KMS-11 (cell line): Measurements from ENCODE around the gene KCTD19.

ENCODE experiments used
- H2AFZ ChIP-seq: fragments of 200-600 bp; sonication (generic); 2 replicates; pipeline ENCODE4 v1.6.1; 2016; ENCODE audit warnings: antibody characterized with exemption, mixed run types, low read depth
- H3K27ac ChIP-seq: fragments of 200-600 bp; sonication (generic); 2 replicates; pipeline ENCODE4 v1.6.1; 2016; ENCODE audit warnings: mild to moderate bottlenecking, mixed run types
- H3K27me3 ChIP-seq: fragments of 200-600 bp; sonication (generic); 2 replicates; pipeline ENCODE4 v1.6.1; 2017; ENCODE audit warnings: mild to moderate bottlenecking, low read depth, mixed run types, moderate library complexity; ENCODE audit not compliant: insufficient read depth
- H3K36me3 ChIP-seq: fragments of 200-600 bp; sonication (generic); 2 replicates; pipeline ENCODE4 v1.6.1; 2017; ENCODE audit warnings: mild to moderate bottlenecking, mixed run types; ENCODE audit not compliant: insufficient read depth
- H3K4me1 ChIP-seq: fragments of 200-600 bp; sonication (generic); 2 replicates; pipeline ENCODE4 v1.6.1; 2016; ENCODE audit warnings: mild to moderate bottlenecking, low read depth, mixed run types; ENCODE audit not compliant: poor library complexity, severe bottlenecking
- H3K4me2 ChIP-seq: fragments of 200-600 bp; sonication (generic); 2 replicates; pipeline ENCODE4 v1.7.0; 2016; ENCODE audit warnings: mild to moderate bottlenecking, mixed run types
- H3K4me3 ChIP-seq: fragments of 200-600 bp; sonication (generic); IDR thresholded peaks from 2 replicates; pipeline ENCODE4 v1.6.1; 2017; ENCODE audit warnings: low read depth, low read length, mixed read lengths; ENCODE audit not compliant: insufficient read depth
- H3K79me2 ChIP-seq: fragments of 200-600 bp; sonication (generic); 2 replicates; pipeline ENCODE4 v1.6.1; 2016; ENCODE audit warnings: low read depth, mixed run types; ENCODE audit not compliant: insufficient read depth
- H3K9ac ChIP-seq: fragments of 200-600 bp; sonication (generic); 2 replicates; pipeline ENCODE4 v1.6.1; 2016; ENCODE audit warnings: mild to moderate bottlenecking, mixed run types
- H4K20me1 ChIP-seq: fragments of 200-600 bp; sonication (generic); 2 replicates; pipeline ENCODE4 v1.6.1; 2016; ENCODE audit warnings: mild to moderate bottlenecking, mixed run types; ENCODE audit not compliant: insufficient read depth
- TF ChIP-seq, protein P1 (sequence below): fragments of 200-600 bp; sonication (generic); conservative IDR thresholded peaks from 2 replicates; pipeline ENCODE4 v1.6.1; 2017; ENCODE audit warnings: low read depth, mild to moderate bottlenecking, antibody characterized with exemption, low read length, moderate library complexity, mixed read lengths

Gene KCTD19

DNA sequence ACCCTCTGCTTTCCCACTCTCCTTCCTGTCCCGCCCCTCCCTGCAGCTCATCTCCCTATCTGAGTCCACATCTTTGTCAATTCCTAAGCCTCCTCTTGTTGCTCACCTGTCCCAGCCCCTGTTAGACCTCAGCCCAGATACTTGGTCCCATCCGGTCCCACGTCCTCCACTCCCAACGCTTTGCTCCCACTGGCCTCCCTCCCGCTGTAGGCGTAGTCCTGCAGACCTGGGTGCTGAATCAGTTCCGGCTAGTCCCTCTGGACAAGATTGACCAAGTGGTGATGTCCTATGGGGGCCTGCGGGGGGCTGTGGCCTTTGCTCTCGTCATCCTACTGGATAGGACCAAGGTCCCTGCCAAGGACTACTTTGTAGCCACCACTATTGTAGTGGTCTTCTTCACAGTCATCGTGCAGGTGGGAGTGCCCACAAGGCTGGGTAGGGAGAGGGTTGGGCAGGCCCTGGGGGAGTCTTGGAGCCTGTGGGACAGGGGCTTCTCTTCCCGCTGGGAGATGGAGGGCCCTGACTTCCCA lies 69.8 kb downstream of the KCTD19 start:
- Histone ChIP-seq H3K4me2 (no peak overlapping the region), H2AFZ (no peak overlapping the region), H3K79me2 (no peaks in the 10 kb centered on the region), H3K27me3 (0 out of 2 replicates have a peak, but pooled peaks cover under 1% of the 10 kb centered on the region), H3K9ac (no peak overlapping the region), H3K4me1 (peaks cover 12% of the 10 kb centered on the region), H3K4me3 (no peak overlapping the region), H3K36me3 (no peaks in the 10 kb centered on the region), H3K27ac (no peak overlapping the region), H4K20me1 (no peaks in the 10 kb centered on the region)
- TF ChIP-seq, protein P1, sequence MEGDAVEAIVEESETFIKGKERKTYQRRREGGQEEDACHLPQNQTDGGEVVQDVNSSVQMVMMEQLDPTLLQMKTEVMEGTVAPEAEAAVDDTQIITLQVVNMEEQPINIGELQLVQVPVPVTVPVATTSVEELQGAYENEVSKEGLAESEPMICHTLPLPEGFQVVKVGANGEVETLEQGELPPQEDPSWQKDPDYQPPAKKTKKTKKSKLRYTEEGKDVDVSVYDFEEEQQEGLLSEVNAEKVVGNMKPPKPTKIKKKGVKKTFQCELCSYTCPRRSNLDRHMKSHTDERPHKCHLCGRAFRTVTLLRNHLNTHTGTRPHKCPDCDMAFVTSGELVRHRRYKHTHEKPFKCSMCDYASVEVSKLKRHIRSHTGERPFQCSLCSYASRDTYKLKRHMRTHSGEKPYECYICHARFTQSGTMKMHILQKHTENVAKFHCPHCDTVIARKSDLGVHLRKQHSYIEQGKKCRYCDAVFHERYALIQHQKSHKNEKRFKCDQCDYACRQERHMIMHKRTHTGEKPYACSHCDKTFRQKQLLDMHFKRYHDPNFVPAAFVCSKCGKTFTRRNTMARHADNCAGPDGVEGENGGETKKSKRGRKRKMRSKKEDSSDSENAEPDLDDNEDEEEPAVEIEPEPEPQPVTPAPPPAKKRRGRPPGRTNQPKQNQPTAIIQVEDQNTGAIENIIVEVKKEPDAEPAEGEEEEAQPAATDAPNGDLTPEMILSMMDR, result no peak

DNA sequence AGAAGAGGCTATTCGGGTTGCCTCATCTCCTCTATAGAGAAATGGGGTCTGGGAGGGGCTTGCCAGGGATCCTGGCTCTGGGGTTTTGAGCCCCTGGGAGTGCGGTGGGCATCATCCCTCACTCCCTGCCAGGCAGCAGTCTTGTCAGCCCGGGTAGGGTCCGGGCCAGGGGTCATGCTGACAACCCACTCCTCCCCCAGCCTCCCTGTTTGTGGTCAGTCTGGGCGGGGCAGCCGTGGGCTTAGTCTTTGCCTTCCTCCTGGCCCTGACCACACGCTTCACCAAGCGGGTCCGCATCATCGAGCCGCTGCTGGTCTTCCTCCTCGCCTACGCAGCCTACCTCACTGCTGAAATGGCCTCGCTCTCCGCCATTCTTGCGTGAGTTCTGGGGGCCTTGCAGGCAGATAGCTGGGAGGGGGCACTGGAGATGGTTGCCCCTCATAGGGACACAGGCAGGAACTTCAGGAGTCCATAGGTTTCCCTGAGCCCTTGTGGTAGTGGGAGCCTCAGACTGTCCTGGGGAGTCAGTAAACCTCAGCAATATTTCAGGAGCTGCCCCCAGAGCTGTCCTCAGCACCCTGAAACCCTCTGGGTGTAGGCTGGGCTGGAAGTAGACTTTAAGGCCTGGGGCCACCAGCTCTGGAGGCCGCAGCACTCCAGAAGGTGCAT lies 70.9 kb downstream of the KCTD19 start:
- H3K27me3 ChIP-seq, result peaks cover 7% of the 10 kb centered on the region; the same call in 1 of the 2 replicates
- no peak overlapping the region for H3K4me3 ChIP-seq
- peaks cover 4% of the 10 kb centered on the region for H3K4me1 ChIP-seq
- H3K4me2 ChIP-seq, result no peak overlapping the region
- H3K9ac ChIP-seq, result no peak overlapping the region
- no peaks in the 10 kb centered on the region for H3K36me3 ChIP-seq
- TF ChIP-seq, protein P1, result no peak
- H3K27ac ChIP-seq, result no peak overlapping the region
- no peak overlapping the region for H2AFZ ChIP-seq
- H4K20me1 ChIP-seq, result no peaks in the 10 kb centered on the region
- H3K79me2 ChIP-seq, result no peaks in the 10 kb centered on the region

DNA sequence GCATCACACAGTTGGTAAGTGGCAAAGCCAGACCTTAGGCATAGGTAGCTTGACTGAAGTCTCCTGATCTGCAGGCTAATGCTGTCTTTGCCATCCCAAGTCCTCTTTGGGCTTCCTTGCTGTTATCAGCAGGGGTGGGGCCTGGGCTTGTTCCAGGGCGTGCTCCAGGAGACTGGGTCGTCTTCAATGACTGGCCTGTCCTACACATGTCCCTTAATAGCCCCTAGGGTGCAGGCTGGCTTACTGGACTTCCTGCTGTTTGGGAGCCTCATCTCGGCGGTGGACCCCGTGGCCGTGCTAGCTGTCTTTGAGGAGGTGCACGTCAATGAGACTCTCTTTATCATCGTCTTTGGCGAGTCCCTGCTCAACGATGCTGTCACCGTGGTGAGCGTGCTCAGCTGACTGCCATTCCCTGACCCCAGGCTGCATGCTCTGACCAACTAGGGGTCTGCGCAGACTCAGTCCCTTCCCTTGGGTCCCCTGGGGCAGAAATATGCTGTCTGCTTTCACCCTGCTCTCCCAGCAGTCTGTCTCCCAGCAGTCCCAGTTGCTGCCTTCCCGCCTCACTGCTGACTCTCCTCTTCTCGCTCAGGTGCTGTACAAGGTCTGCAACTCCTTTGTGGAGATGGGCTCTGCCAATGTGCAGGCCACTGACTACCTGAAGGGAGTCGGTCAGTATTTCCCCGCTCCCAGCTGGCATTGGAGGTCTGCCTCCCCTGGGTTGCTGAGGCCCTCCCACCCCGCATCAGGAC lies 71.6 kb downstream of the KCTD19 start:
- no peaks in the 10 kb centered on the region for H3K4me1 ChIP-seq
- H3K9ac ChIP-seq, result no peak overlapping the region
- no peak overlapping the region for H3K4me2 ChIP-seq
- H4K20me1 ChIP-seq, result no peaks in the 10 kb centered on the region
- no peaks in the 10 kb centered on the region for H3K79me2 ChIP-seq
- no peak overlapping the region for H3K4me3 ChIP-seq
- H3K27me3 ChIP-seq, result peaks cover 14% of the 10 kb centered on the region
- TF ChIP-seq, protein P1, result no peak
- H2AFZ ChIP-seq, result no peak overlapping the region
- H3K36me3 ChIP-seq, result no peaks in the 10 kb centered on the region
- no peak overlapping the region for H3K27ac ChIP-seq

DNA sequence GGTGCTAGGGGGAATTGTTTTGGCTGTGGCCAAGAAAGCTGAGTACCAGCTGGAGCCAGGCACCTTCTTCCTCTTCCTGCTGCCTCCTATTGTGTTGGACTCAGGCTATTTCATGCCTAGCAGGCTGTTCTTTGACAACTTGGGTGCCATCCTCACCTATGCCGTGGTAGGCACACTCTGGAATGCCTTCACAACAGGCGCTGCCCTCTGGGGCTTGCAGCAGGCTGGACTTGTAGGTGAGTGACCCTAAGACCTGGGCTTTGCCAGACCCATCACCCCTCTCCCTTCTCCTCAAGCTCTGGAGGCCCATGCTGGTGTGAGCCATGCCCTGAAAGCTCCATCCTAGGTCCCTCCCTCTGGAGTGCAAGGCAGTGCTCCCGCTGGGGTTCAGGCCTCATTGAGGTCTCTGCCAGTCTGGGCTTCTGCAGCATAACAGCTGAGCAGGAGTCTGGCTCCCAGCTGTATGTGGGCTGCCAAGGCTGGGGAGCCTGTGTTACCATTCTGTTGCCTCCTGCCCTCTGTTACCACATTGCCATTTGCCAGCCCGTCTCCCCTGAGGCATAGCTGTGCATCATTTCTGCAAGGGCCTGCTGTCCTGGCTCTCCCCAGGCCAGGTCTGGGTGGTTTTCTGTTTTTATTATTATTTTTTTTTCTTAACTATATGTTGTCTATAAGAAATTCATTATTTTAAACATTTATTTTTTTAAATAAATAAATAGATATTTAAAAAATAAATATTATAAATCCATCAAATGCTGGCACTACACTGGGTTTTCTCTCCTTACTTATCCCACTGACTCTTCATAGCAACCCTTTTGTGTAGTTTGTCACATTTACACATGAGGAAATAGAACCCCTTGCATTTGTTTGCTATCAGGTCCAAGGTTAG lies 73.7 kb downstream of the KCTD19 start:
- Histone ChIP-seq H3K27me3 (peaks cover 34% of the 10 kb centered on the region), H3K4me1 (peaks cover 5% of the 10 kb centered on the region), H3K36me3 (no peaks in the 10 kb centered on the region), H4K20me1 (no peaks in the 10 kb centered on the region), H3K79me2 (no peaks in the 10 kb centered on the region), H3K4me3 (no peak overlapping the region), H2AFZ (no peak overlapping the region), H3K27ac (no peak overlapping the region), H3K9ac (no peak overlapping the region), H3K4me2 (no peak overlapping the region)
- TF ChIP-seq, protein P1, result no peak
